B cell (primary cell): ENCODE results near the gene IGSF1. TPM values are rescaled to one million over a fixed set of nuclear protein-coding genes. Genes with fewer than 3 reads are reported as not detected.

Experiments
- ATAC-seq: fragments of 200-7000 bp; cut with Tn5 transposase; one replicate; pipeline ENCODE4 v1.10.0; 2021; ENCODE audit warnings: low read depth, mild to moderate bottlenecking, moderate number of reproducible peaks, moderate library complexity
- CTCF ChIA-PET: fragments of 350-600 bp; sonication (Branson Sonifier 250); formaldehyde crosslinking; loops from one replicate; lab custom pipeline; 2021; ENCODE audit warnings: antibody characterized with exemption, inconsistent platforms; lab: Charles Lee
- POLR2A ChIA-PET: fragments of 350-600 bp; sonication (Branson Sonifier 250); formaldehyde crosslinking; loops from one replicate; lab custom pipeline; 2021; ENCODE audit warnings: antibody characterized with exemption; lab: Charles Lee
- DNase-seq: peaks from one replicate; pipeline ENCODE4 v3.0.0; 2013
- H2AFZ ChIP-seq: 2 replicates; pipeline ENCODE4 v1.6.1; 2012; ENCODE audit warnings: mild to moderate bottlenecking, low read depth, low read length; ENCODE audit not compliant: insufficient read depth, poor library complexity, severe bottlenecking
- H3K27ac ChIP-seq, 2 donors: 1 replicate in 1 of 2; 2 replicates in 1 of 2; pipeline ENCODE4 v1.5.1; 2012 to 2013; ENCODE audit warnings: low read length in 2 of 2, mild to moderate bottlenecking in 2 of 2, moderate library complexity in 1 of 2
- H3K27me3 ChIP-seq, 4 experiments: fragments of 200-600 bp in 1 of 4; sonication (generic) in 1 of 4; replicated peaks in 1 of 4; 1 replicate in 2 of 4; 2 replicates in 2 of 4; pipeline versions ENCODE4 v1.6.1 to v1.7.0; 2013 to 2016; ENCODE audit warnings: low read length in 3 of 4, mild to moderate bottlenecking in 2 of 4, mixed read lengths in 1 of 4, moderate library complexity in 1 of 4; ENCODE audit not compliant: insufficient read depth in 4 of 4, control insufficient read depth in 3 of 4; ENCODE audit errors: control extremely low read depth in 1 of 4
- H3K36me3 ChIP-seq, 2 experiments: replicated peaks in 1 of 2; 1 replicate in 1 of 2; 2 replicates in 1 of 2; pipeline versions ENCODE4 v1.6.1 to v1.7.1; 2013; ENCODE audit warnings: low read length in 1 of 2; ENCODE audit not compliant: insufficient read depth in 2 of 2, control insufficient read depth in 1 of 2; ENCODE audit errors: control extremely low read depth in 1 of 2, extremely low read depth in 1 of 2
- H3K4me1 ChIP-seq, 2 donors: fragments of 200-600 bp in 1 of 2; sonication (generic) in 1 of 2; 1 replicate in 1 of 2; 2 replicates in 1 of 2; pipeline versions ENCODE4 v1.5.1 to v1.6.1; 2013 to 2017; ENCODE audit warnings: low read length in 2 of 2; ENCODE audit not compliant: control insufficient read depth in 2 of 2, insufficient read depth in 2 of 2
- H3K4me2 ChIP-seq: replicated peaks from 2 replicates; pipeline ENCODE3; 2012; ENCODE audit warnings: mild to moderate bottlenecking, low read depth, low read length; ENCODE audit not compliant: poor library complexity, severe bottlenecking
- H3K4me3 ChIP-seq, 5 experiments: fragments of 200-600 bp in 1 of 5; sonication (generic) in 1 of 5; 1 replicate in 3 of 5; 2 replicates in 2 of 5; pipeline versions ENCODE4 v1.5.1 to v1.7.0; 2011 to 2016; ENCODE audit warnings: low read length in 4 of 5, mild to moderate bottlenecking in 4 of 5, low read depth in 2 of 5, control low read depth in 1 of 5, moderate library complexity in 1 of 5; ENCODE audit not compliant: insufficient read depth in 1 of 5; ENCODE audit errors: control extremely low read depth in 1 of 5, extremely low read depth in 1 of 5
- H3K79me2 ChIP-seq: fragments of 200-600 bp; sonication (generic); one replicate; pipeline ENCODE4 v1.6.0; 2016; ENCODE audit warnings: low read length; ENCODE audit not compliant: control insufficient read depth, insufficient read depth
- H3K9ac ChIP-seq: fragments of 200-600 bp; sonication (generic); 2 replicates; pipeline ENCODE4 v1.6.1; 2017; ENCODE audit warnings: mild to moderate bottlenecking, low read length, moderate library complexity
- H3K9me3 ChIP-seq, 3 donors: one replicate each; pipeline versions ENCODE4 v1.6.1 to v1.7.1; 2013; ENCODE audit warnings: low read length in 2 of 3; ENCODE audit not compliant: control insufficient read depth in 2 of 3, insufficient read depth in 1 of 3; ENCODE audit errors: control extremely low read depth in 1 of 3
- H4K20me1 ChIP-seq: 2 replicates; pipeline ENCODE4 v1.6.0; 2012; ENCODE audit warnings: mild to moderate bottlenecking, low read length; ENCODE audit not compliant: insufficient read depth, control insufficient read depth, poor library complexity, severe bottlenecking
- H3K27ac Mint-ChIP-seq: one replicate; pipeline ENCODE4 v1.8.0; 2021; ENCODE audit warnings: mixed read lengths
- H3K27me3 Mint-ChIP-seq: one replicate; pipeline ENCODE4 v1.8.0; 2021; ENCODE audit warnings: mixed read lengths
- H3K4me1 Mint-ChIP-seq: one replicate; pipeline ENCODE4 v1.8.0; 2021; ENCODE audit warnings: mixed read lengths
- H3K4me3 Mint-ChIP-seq: one replicate; pipeline ENCODE4 v1.8.0; 2021; ENCODE audit warnings: mixed read lengths
- H3K9me3 Mint-ChIP-seq: one replicate; pipeline ENCODE4 v1.8.0; 2022; ENCODE audit warnings: mixed read lengths; ENCODE audit not compliant: insufficient read depth
- EZH2 ChIP-seq: IDR thresholded peaks from 2 replicates; pipeline ENCODE4 v1.6.1; 2012; ENCODE audit warnings: borderline replicate concordance, low read depth, mild to moderate bottlenecking, moderate library complexity, low read length; ENCODE audit not compliant: insufficient read depth, poor library complexity, severe bottlenecking
- WGBS: methylation state at CpG from one replicate; pipeline ENCODE4 v1.1.5; 2013; ENCODE audit warnings: missing lambda C conversion rate; ENCODE audit not compliant: insufficient coverage; 5-methylcytosine and 5-hydroxymethylcytosine counted together
- intact Hi-C: fragments of 100-400 bp; cut with micrococcal nuclease; formaldehyde crosslinking; loops from one replicate; pipeline ENCODE4 v1.10.0; 2022
- polyA minus RNA-seq: library from RNA; depleted of rRNA, polyadenylated mRNA; stranded (reverse); fragments of >200 nt; gene quantifications from 2 replicates; pipeline ENCODE4 v1.2.3, GENCODE V29; 2012
- polyA plus RNA-seq: library from polyadenylated mRNA; depleted of rRNA; stranded (reverse); fragments of >200 nt; gene quantifications from 2 replicates; pipeline ENCODE4 v1.2.3, GENCODE V29; 2012
- total RNA-seq, 2 donors: library from RNA; stranded (reverse); fragments of 120-200 nt in 1 of 2; gene quantifications; 1 replicate in 1 of 2; 2 replicates in 1 of 2; pipeline versions ENCODE4 v1.2.3 to v1.2.4, GENCODE V29; 2013 to 2022
- TF ChIP-seq, protein P1 (sequence below): fragments of 200-600 bp; IDR thresholded peaks from one replicate; pipeline ENCODE4 v1.8.0; 2022; ENCODE audit warnings: antibody characterized with exemption, mild to moderate bottlenecking

The IGSF1 gene, protein sequence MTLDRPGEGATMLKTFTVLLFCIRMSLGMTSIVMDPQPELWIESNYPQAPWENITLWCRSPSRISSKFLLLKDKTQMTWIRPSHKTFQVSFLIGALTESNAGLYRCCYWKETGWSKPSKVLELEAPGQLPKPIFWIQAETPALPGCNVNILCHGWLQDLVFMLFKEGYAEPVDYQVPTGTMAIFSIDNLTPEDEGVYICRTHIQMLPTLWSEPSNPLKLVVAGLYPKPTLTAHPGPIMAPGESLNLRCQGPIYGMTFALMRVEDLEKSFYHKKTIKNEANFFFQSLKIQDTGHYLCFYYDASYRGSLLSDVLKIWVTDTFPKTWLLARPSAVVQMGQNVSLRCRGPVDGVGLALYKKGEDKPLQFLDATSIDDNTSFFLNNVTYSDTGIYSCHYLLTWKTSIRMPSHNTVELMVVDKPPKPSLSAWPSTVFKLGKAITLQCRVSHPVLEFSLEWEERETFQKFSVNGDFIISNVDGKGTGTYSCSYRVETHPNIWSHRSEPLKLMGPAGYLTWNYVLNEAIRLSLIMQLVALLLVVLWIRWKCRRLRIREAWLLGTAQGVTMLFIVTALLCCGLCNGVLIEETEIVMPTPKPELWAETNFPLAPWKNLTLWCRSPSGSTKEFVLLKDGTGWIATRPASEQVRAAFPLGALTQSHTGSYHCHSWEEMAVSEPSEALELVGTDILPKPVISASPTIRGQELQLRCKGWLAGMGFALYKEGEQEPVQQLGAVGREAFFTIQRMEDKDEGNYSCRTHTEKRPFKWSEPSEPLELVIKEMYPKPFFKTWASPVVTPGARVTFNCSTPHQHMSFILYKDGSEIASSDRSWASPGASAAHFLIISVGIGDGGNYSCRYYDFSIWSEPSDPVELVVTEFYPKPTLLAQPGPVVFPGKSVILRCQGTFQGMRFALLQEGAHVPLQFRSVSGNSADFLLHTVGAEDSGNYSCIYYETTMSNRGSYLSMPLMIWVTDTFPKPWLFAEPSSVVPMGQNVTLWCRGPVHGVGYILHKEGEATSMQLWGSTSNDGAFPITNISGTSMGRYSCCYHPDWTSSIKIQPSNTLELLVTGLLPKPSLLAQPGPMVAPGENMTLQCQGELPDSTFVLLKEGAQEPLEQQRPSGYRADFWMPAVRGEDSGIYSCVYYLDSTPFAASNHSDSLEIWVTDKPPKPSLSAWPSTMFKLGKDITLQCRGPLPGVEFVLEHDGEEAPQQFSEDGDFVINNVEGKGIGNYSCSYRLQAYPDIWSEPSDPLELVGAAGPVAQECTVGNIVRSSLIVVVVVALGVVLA (N-terminal part only)
- total RNA-seq = not detected in 2 replicates
- 1.8 TPM for total RNA-seq (2013)
- polyA plus RNA-seq = not detected in 2 replicates
- not detected in 2 replicates for polyA minus RNA-seq

GRCh38 chrX:131288738-131289511 lies at the start of gene IGSF1:
Gene IGSF1, minus strand, starts transcription at chrX:131289306. Its CDS starts 2,632 bp downstream, at chrX:131286674.
- Mint-ChIP-seq H3K4me1 (no peaks in the 10 kb centered on the region), H3K9me3 (no peaks in the 10 kb centered on the region), H3K27me3 (peaks cover 24% of the 10 kb centered on the region), H3K4me3 (no peak within 1 kb of the TSS), H3K27ac (no peak within 1 kb of the TSS)
- POLR2A ChIA-PET = no interaction called here
- Histone ChIP-seq H3K4me3 (no peak within 1 kb of the TSS), H3K4me1 (no peaks in the 10 kb centered on the region), H3K27me3 (peaks cover 0 to 2% (median 0%) of the 10 kb centered on the region in 4 experiments), H3K4me2 (no peak within 1 kb of the TSS), H3K27ac (no peak within 1 kb of the TSS), H2AFZ (no peak within 1 kb of the TSS), H3K9me3 (no peaks in the 10 kb centered on the region), H3K36me3 (no peaks in the 10 kb centered on the region), H4K20me1 (no peaks in the 10 kb centered on the region), H3K79me2 (no peaks in the 10 kb centered on the region), H3K9ac (no peak within 1 kb of the TSS)
- ATAC-seq (no peak), DNase-seq (no peak)
- CTCF ChIA-PET = no interaction called here
- 3% methylated on average over 12 of the region's 32 CpGs for WGBS
- intact Hi-C loops = no loop called here
- TF ChIP-seq, protein P1, sequence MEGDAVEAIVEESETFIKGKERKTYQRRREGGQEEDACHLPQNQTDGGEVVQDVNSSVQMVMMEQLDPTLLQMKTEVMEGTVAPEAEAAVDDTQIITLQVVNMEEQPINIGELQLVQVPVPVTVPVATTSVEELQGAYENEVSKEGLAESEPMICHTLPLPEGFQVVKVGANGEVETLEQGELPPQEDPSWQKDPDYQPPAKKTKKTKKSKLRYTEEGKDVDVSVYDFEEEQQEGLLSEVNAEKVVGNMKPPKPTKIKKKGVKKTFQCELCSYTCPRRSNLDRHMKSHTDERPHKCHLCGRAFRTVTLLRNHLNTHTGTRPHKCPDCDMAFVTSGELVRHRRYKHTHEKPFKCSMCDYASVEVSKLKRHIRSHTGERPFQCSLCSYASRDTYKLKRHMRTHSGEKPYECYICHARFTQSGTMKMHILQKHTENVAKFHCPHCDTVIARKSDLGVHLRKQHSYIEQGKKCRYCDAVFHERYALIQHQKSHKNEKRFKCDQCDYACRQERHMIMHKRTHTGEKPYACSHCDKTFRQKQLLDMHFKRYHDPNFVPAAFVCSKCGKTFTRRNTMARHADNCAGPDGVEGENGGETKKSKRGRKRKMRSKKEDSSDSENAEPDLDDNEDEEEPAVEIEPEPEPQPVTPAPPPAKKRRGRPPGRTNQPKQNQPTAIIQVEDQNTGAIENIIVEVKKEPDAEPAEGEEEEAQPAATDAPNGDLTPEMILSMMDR = no peak
- TF ChIP-seq EZH2 = no peak
